SK-N-SH (cell line): Measurements from ENCODE around the gene PLPP2. TPM values are rescaled to one million over a fixed set of nuclear protein-coding genes. Genes with fewer than 3 reads are reported as not detected.

Experiments used
- CTCF ChIA-PET: fragments of 300-600, 350-600 bp; formaldehyde crosslinking; extraction: SDS; loops from one replicate; lab custom pipeline; 2021; lab: Yijun Ruan, JAX
- POLR2A ChIA-PET: fragments of 350-600 bp; sonication (Branson Sonifier 250); formaldehyde crosslinking; extraction: SDS; loops from one replicate; lab custom pipeline; 2020; ENCODE audit warnings: antibody characterized with exemption, inconsistent platforms; lab: Yijun Ruan, JAX
- DNase-seq: peaks from one replicate; pipeline ENCODE4 v3.0.0; 2012
- H2AFZ ChIP-seq: fragments of 200-600 bp; sonication (generic); 2 replicates; pipeline ENCODE4 v1.8.1; 2016; ENCODE audit warnings: antibody characterized with exemption, mild to moderate bottlenecking, low read depth
- H3F3A ChIP-seq: fragments of 200-600 bp; sonication (generic); replicated peaks from 2 replicates; pipeline ENCODE3; 2016; ENCODE audit warnings: antibody characterized with exemption, mild to moderate bottlenecking; ENCODE audit not compliant: insufficient read depth
- H3K27ac ChIP-seq, 2 experiments: fragments of 200-500 bp in 1 of 2; fragments of 200-600 bp in 1 of 2; sonication (Bioruptor generic) in 1 of 2; sonication (generic), shearing (Covaris generic) in 1 of 2; 2 replicates each; pipeline versions ENCODE4 v1.5.1 to v1.6.1; 2014 to 2016; ENCODE audit warnings: low read depth in 2 of 2, inconsistent platforms in 1 of 2, low read length in 1 of 2, mild to moderate bottlenecking in 1 of 2, mixed read lengths in 1 of 2
- H3K27me3 ChIP-seq: fragments of 200-600 bp; sonication (generic), shearing (Covaris generic); 2 replicates; pipeline ENCODE4 v1.6.1; 2016; ENCODE audit warnings: mixed run types; ENCODE audit not compliant: insufficient read depth
- H3K36me3 ChIP-seq, 2 experiments: fragments of 200-500 bp in 1 of 2; fragments of 200-600 bp in 1 of 2; sonication (Bioruptor generic) in 1 of 2; sonication (generic) in 1 of 2; replicated peaks in 1 of 2; 2 replicates each; pipeline versions ENCODE3 to v1.5.1; 2014 to 2016; ENCODE audit warnings: low read length in 1 of 2, mild to moderate bottlenecking in 1 of 2; ENCODE audit not compliant: insufficient read depth in 2 of 2, control insufficient read depth in 1 of 2
- H3K4me1 ChIP-seq, 2 experiments: fragments of 200-500 bp in 1 of 2; fragments of 200-600 bp in 1 of 2; sonication (Bioruptor generic) in 1 of 2; sonication (generic), shearing (Covaris generic) in 1 of 2; 2 replicates each; pipeline versions ENCODE4 v1.5.1 to v1.6.1; 2014 to 2016; ENCODE audit warnings: low read depth in 1 of 2, low read length in 1 of 2, mixed run types in 1 of 2; ENCODE audit not compliant: insufficient read depth in 2 of 2, control insufficient read depth in 1 of 2
- H3K4me2 ChIP-seq: fragments of 200-600 bp; sonication (generic), shearing (Covaris generic); 2 replicates; pipeline ENCODE4 v1.6.1; 2017; ENCODE audit warnings: mixed run types
- H3K4me3 ChIP-seq, 2 experiments: fragments of 200-500 bp in 1 of 2; fragments of 200-600 bp in 1 of 2; sonication (Bioruptor generic) in 1 of 2; sonication (generic), shearing (Covaris generic) in 1 of 2; 2 replicates each; pipeline versions ENCODE4 v1.5.1 to v1.8.1; 2014 to 2016; ENCODE audit warnings: low read depth in 2 of 2, inconsistent platforms in 1 of 2, low read length in 1 of 2, mild to moderate bottlenecking in 1 of 2, mixed read lengths in 1 of 2, moderate library complexity in 1 of 2
- H3K79me2 ChIP-seq: fragments of 200-600 bp; sonication (generic); 2 replicates; pipeline ENCODE4 v1.8.1; 2017; ENCODE audit warnings: mild to moderate bottlenecking; ENCODE audit not compliant: insufficient read depth
- H3K9ac ChIP-seq: fragments of 200-600 bp; sonication (generic); 2 replicates; pipeline ENCODE4 v1.6.1; 2017; ENCODE audit warnings: mixed run types
- H3K9me2 ChIP-seq: fragments of 200-600 bp; sonication (generic); 2 replicates; pipeline ENCODE4 v1.6.1; 2017; ENCODE audit warnings: mixed run types
- H3K9me3 ChIP-seq: fragments of 200-600 bp; sonication (generic); 2 replicates; pipeline ENCODE4 v1.6.1; 2017; ENCODE audit warnings: mixed run types, mild to moderate bottlenecking, moderate library complexity
- H4K20me1 ChIP-seq: fragments of 200-600 bp; sonication (generic); 2 replicates; pipeline ENCODE4 v1.6.1; 2017; ENCODE audit warnings: mild to moderate bottlenecking, mixed run types; ENCODE audit not compliant: insufficient read depth
- CTCF ChIP-seq: fragments of 200-600 bp; sonication (generic); IDR thresholded peaks from 2 replicates; pipeline ENCODE4 v1.6.1; 2017; ENCODE audit warnings: antibody characterized with exemption, mild to moderate bottlenecking, moderate library complexity
- ELF1 ChIP-seq: IDR thresholded peaks from 2 replicates; pipeline ENCODE4 v1.4.0; 2012
- EZH2phosphoT487 ChIP-seq: fragments of 200-600 bp; sonication (generic); IDR thresholded peaks from 2 replicates; pipeline ENCODE4 v1.6.1; 2017; ENCODE audit warnings: low read depth, mixed run types, mild to moderate bottlenecking, antibody characterized with exemption, moderate library complexity, borderline replicate concordance
- FOSL2 ChIP-seq: IDR thresholded peaks from 2 replicates; pipeline ENCODE4 v1.4.0; 2012; ENCODE audit warnings: low read depth, mild to moderate bottlenecking, moderate library complexity, borderline replicate concordance
- FOXM1 ChIP-seq: IDR thresholded peaks from 2 replicates; pipeline ENCODE4 v1.4.0; 2012; ENCODE audit warnings: low read depth, mild to moderate bottlenecking
- NFIC ChIP-seq: IDR thresholded peaks from 2 replicates; pipeline ENCODE4 v1.4.0; 2012; ENCODE audit warnings: borderline replicate concordance
- NRF1 ChIP-seq: IDR thresholded peaks from 2 replicates; pipeline ENCODE4 v1.6.1; 2012; ENCODE audit warnings: low read depth, mild to moderate bottlenecking, low read length
- RAD21 ChIP-seq: IDR thresholded peaks from 2 replicates; pipeline ENCODE4 v1.6.1; 2012; ENCODE audit warnings: mild to moderate bottlenecking, low read length
- REST ChIP-seq: IDR thresholded peaks from 2 replicates; pipeline ENCODE4 v1.6.1; 2012; ENCODE audit warnings: mild to moderate bottlenecking, low read depth, low read length, moderate library complexity
- TAF1 ChIP-seq: IDR thresholded peaks from 2 replicates; pipeline ENCODE4 v1.6.1; 2012; ENCODE audit warnings: low read depth, mild to moderate bottlenecking, low read length, moderate library complexity, borderline replicate concordance
- USF2 ChIP-seq: fragments of 150-350 bp; IDR thresholded peaks from 2 replicates; pipeline ENCODE4 v1.6.1; 2017; ENCODE audit warnings: antibody characterized with exemption, low read length, low read depth, borderline replicate concordance
- YY1 ChIP-seq: IDR thresholded peaks from 2 replicates; pipeline ENCODE4 v1.4.0; 2012; ENCODE audit warnings: low read depth, mild to moderate bottlenecking
- ZBTB33 ChIP-seq: IDR thresholded peaks from 2 replicates; pipeline ENCODE4 v1.4.0; 2012; ENCODE audit warnings: low read depth, borderline replicate concordance
- WGBS: methylation state at CpG from one replicate; pipeline ENCODE4 v1.1.6; 2017; ENCODE audit warnings: low lambda C conversion rate; 5-methylcytosine and 5-hydroxymethylcytosine counted together
- polyA plus RNA-seq, 3 experiments: library from polyadenylated mRNA; depleted of rRNA; stranded (reverse); fragments of >200 nt; gene quantifications; 2 replicates each; pipeline ENCODE4 v1.2.3, GENCODE V29; 2012

The PLPP2 gene
- polyA plus RNA-seq, 1 of the 3 experiments (the other 2 are of a cell fraction) = 33.6 TPM

GRCh38 chr19:277581-278165, 13.5 kb downstream of the PLPP2 start:
- no peaks in the 10 kb centered on the region for H3K9me3 ChIP-seq
- no peak overlapping the region for H2AFZ ChIP-seq
- H3K79me2 ChIP-seq = no peaks in the 10 kb centered on the region
- TF ChIP-seq ZBTB33 (no peak), REST (peak; percentile 90)
- no peaks in the 10 kb centered on the region for H4K20me1 ChIP-seq
- no peak overlapping the region for H3K4me2 ChIP-seq
- no peaks in the 10 kb centered on the region for H3K36me3 ChIP-seq
- H3K4me3 ChIP-seq = no peak overlapping the region
- 90% methylated on average over 17 of the region's 21 CpGs for WGBS
- H3F3A ChIP-seq = no peaks in the 10 kb centered on the region
- no peak overlapping the region for H3K27ac ChIP-seq
- no peaks in the 10 kb centered on the region for H3K9me2 ChIP-seq
- H3K27me3 ChIP-seq = no peaks in the 10 kb centered on the region
- H3K4me1 ChIP-seq = no peaks in the 10 kb centered on the region
- ChIA-PET CTCF (interaction anchor here (1.5 kb wide), 1 partner anchor 10 kb away, joined by 6 read pairs; no protein-coding TSS in a partner anchor), POLR2A (no interaction called here)
- no peak overlapping the region for H3K9ac ChIP-seq
- DNase-seq = peak; percentile 3

GRCh38 chr19:277131-277530, 14.1 kb downstream of the PLPP2 start:
- H3K4me2 ChIP-seq = no peak overlapping the region
- no peaks in the 10 kb centered on the region for H3K79me2 ChIP-seq
- ChIA-PET POLR2A (no interaction called here), CTCF (interaction anchor here (1.5 kb wide), 1 partner anchor 9 kb away, joined by 6 read pairs; no protein-coding TSS in a partner anchor)
- no peak overlapping the region for H3K9ac ChIP-seq
- no peaks in the 10 kb centered on the region for H3K9me3 ChIP-seq
- 53% methylated on average over 6 of the region's 7 CpGs for WGBS
- no peaks in the 10 kb centered on the region for H3K27me3 ChIP-seq
- H3K27ac ChIP-seq = no peak overlapping the region
- no peaks in the 10 kb centered on the region for H3K36me3 ChIP-seq
- H2AFZ ChIP-seq = no peak overlapping the region
- peak; percentile 10 for DNase-seq
- H4K20me1 ChIP-seq = no peaks in the 10 kb centered on the region
- H3K4me1 ChIP-seq = no peaks in the 10 kb centered on the region
- H3K4me3 ChIP-seq = no peak overlapping the region
- H3K9me2 ChIP-seq = no peaks in the 10 kb centered on the region
- H3F3A ChIP-seq = no peaks in the 10 kb centered on the region
- TF ChIP-seq RAD21 = no peak
- no peak for TF ChIP-seq NRF1
- no peak for TF ChIP-seq CTCF
- no peak for TF ChIP-seq EZH2phosphoT487
- TF ChIP-seq FOXM1 = no peak
- no peak for TF ChIP-seq YY1
- no peak for TF ChIP-seq USF2
- TF ChIP-seq ELF1 = no peak
- no peak for TF ChIP-seq NFIC
- TF ChIP-seq FOSL2 = no peak
- no peak for TF ChIP-seq REST
- TF ChIP-seq TAF1 = no peak
